Lower leg skin (tissue), 3 donors: ENCODE data around the gene CDHR3.

ENCODE experiments used
- CTCF ChIP-seq, 3 donors: fragments of 450-650 bp; IDR thresholded peaks; one replicate each; pipeline ENCODE4 v1.5.1; 2016; ENCODE audit warnings: antibody characterized with exemption in 3 of 3, mild to moderate bottlenecking in 3 of 3, moderate library complexity in 2 of 3
- POLR2A ChIP-seq, 2 donors: fragments of 450-650 bp; IDR thresholded peaks; one replicate each; pipeline ENCODE4 v1.6.1; 2016 to 2017; ENCODE audit warnings: antibody characterized with exemption in 2 of 2, mild to moderate bottlenecking in 1 of 2, moderate library complexity in 1 of 2

- TF ChIP-seq CTCF (IDR thresholded peaks at IDR 0.05), result no peak
- TF ChIP-seq POLR2A (IDR thresholded peaks at IDR 0.05), result no peak
These were observed 15.0 kb downstream of the CDHR3 start for GRCh38 chr7:105978035-105978434.
